ENCODE results near the gene KCNC2. TPM values are rescaled to one million over a fixed set of nuclear protein-coding genes. Genes with fewer than 3 reads are reported as not detected.
A peak's percentile ranks its signal among the peaks of the same experiment; 100 is the strongest.
"Not testable (repeated sequence)": the region's sequence is repeated elsewhere in the genome, so short reads cannot be mapped to it uniquely, and the experiment has no call there.

Gene KCNC2
- not detected in 2 replicates for total RNA-seq (2014; rRNA removed; shearing (Covaris generic))

- no peak for DNase-seq (ENCODE audit: low read depth)
Measured at GRCh38 chr12:75209812-75210138, at the start of gene KCNC2. KCNC2 (minus strand) TSS chr12:75209839.

GRCh38 chr12:75259143-75259542 lies 49.5 kb upstream of the KCNC2 start:
- DNase-seq (ENCODE audit: low read depth) = no peak

GRCh38 chr12:75257510-75257909 lies 47.9 kb upstream of the KCNC2 start:
- no peak for DNase-seq (ENCODE audit: low read depth)

- DNase-seq (ENCODE audit: low read depth) = no peak
Measured at GRCh38 chr12:75245108-75245507, 35.5 kb upstream of the KCNC2 start.

GRCh38 chr12:75239987-75240386 lies 30.3 kb upstream of the KCNC2 start:
- DNase-seq (ENCODE audit: low read depth) = no peak

GRCh38 chr12:75236206-75236605 lies 26.6 kb upstream of the KCNC2 start:
- peak; percentile 74 for DNase-seq (ENCODE audit: low read depth)

GRCh38 chr12:75227132-75227531 lies 17.5 kb upstream of the KCNC2 start:
- no peak for DNase-seq (ENCODE audit: low read depth)

- peak; percentile 12 for DNase-seq (ENCODE audit: low read depth)
Measured at GRCh38 chr12:75212072-75212471, 2.4 kb upstream of the KCNC2 start.

- DNase-seq (ENCODE audit: low read depth) = peak; percentile 12
Measured at GRCh38 chr12:75208856-75209811, 505 bp downstream of the KCNC2 start.

GRCh38 chr12:75207338-75208083 lies 2.1 kb downstream of the KCNC2 start:
- no peak for DNase-seq (ENCODE audit: low read depth)

GRCh38 chr12:75205558-75205957 lies 4.1 kb downstream of the KCNC2 start:
- DNase-seq (ENCODE audit: low read depth) = no peak

GRCh38 chr12:75196865-75197264 lies 12.8 kb downstream of the KCNC2 start:
- DNase-seq (ENCODE audit: low read depth) = peak; percentile 6

GRCh38 chr12:75196408-75196807 lies 13.2 kb downstream of the KCNC2 start:
- DNase-seq (ENCODE audit: low read depth) = no peak

GRCh38 chr12:75194250-75194649 lies 15.4 kb downstream of the KCNC2 start:
- DNase-seq (ENCODE audit: low read depth) = no peak

GRCh38 chr12:75192196-75192595 lies 17.4 kb downstream of the KCNC2 start:
- DNase-seq (ENCODE audit: low read depth) = no peak

GRCh38 chr12:75190846-75191245 lies 18.8 kb downstream of the KCNC2 start:
- no peak for DNase-seq (ENCODE audit: low read depth)

GRCh38 chr12:75185881-75186280 lies 23.8 kb downstream of the KCNC2 start:
- DNase-seq (ENCODE audit: low read depth) = not testable (repeated sequence)

- no peak for DNase-seq (ENCODE audit: low read depth)
Measured at GRCh38 chr12:75184516-75184915, 25.1 kb downstream of the KCNC2 start.

GRCh38 chr12:75183967-75184366 lies 25.7 kb downstream of the KCNC2 start:
- no peak for DNase-seq (ENCODE audit: low read depth)

GRCh38 chr12:75177997-75178396 lies 31.6 kb downstream of the KCNC2 start:
- peak; percentile 64 for DNase-seq (ENCODE audit: low read depth)

GRCh38 chr12:75172611-75173010 lies 37.0 kb downstream of the KCNC2 start:
- DNase-seq (ENCODE audit: low read depth) = no peak

- no peak for DNase-seq (ENCODE audit: low read depth)
Measured at GRCh38 chr12:75170640-75171185, 38.9 kb downstream of the KCNC2 start.

GRCh38 chr12:75162845-75163244 lies 46.8 kb downstream of the KCNC2 start:
- DNase-seq (ENCODE audit: low read depth) = no peak
